Measurements from ENCODE around the gene TIFAB.

The TIFAB gene

DNA sequence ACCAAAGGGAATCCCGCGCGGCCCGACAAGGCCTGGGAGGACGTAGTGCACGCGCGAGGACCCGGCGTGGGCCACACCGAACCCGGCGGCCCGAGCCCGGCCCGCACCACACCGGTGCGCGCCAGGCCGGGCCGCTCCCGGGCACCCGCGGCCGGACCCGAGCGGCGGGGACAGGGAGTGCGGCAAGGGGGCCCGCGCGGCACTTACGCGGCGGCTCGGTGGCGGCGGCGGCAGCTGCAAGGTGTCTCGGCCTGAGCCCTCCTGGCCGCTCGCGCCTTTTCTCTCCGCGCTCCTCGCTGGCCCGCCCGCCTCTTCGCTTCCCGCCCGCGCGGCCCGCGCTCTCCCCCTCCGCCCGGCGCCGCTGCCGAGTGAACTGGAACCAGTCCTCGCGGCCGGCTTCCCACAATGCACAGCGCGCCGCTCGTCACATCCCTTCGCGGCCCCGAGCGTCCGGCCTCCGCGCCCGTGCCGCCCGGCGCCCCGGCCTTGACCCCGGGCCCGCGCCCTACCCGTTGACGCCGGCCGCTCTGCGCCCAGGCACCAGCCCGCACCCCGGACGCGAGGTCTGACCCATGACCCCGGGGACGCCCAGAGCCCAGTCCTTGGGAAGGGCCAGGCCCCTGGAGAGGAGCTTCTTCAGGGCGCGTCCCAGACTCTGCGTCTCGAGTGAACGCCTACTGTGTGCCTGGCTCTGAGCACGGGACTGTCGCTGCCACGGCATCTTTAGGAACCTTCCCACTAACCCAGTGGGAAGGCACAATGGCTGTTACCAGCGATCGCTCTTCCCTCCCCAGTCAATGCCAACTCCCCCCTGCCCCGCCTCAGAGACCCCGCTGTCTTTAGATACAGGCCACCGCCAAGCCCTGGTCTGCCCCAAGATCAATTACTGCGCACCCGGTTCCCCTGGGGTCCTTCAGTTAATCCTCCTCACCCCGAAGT is 53.0 kb downstream of the TIFAB start, which contains the start of gene MACROH2A1:
Gene MACROH2A1 (minus strand): TSS at position 377 of the 939 bp plus-strand sequence. CDS start 10,138 bp downstream, outside the sequence.
- H3K27me3 ChIP-seq (ENCODE audit: low read depth, low read length), result no peaks in the 10 kb centered on the region
- peak within 1 kb of the TSS; percentile 68 to 92 for H3K4me3 ChIP-seq (ENCODE audit: low read depth in 1 of 2, low read length in 2 of 2)
- H3K4me1 ChIP-seq (ENCODE audit: control insufficient read depth in 1 of 2, insufficient read depth in 2 of 2, low read length in 2 of 2), result peaks cover 11 to 46% of the 10 kb centered on the region in 2 donors
- peak within 1 kb of the TSS; percentile 81 for H3K27ac ChIP-seq (ENCODE audit: low read length)
- no peaks in the 10 kb centered on the region for H3K9me3 ChIP-seq (ENCODE audit: control insufficient read depth in 1 of 2, low read length in 2 of 2)
- no peaks in the 10 kb centered on the region for H3K36me3 ChIP-seq (ENCODE audit: control insufficient read depth in 1 of 2, insufficient read depth in 2 of 2, low read length in 2 of 2)

- Histone ChIP-seq H3K4me3 (ENCODE audit: low read depth in 1 of 2, low read length in 2 of 2) (peak overlapping the region; percentile 68 to 92), H3K9me3 (ENCODE audit: control insufficient read depth in 1 of 2, low read length in 2 of 2) (no peaks in the 10 kb centered on the region), H3K4me1 (ENCODE audit: control insufficient read depth in 1 of 2, insufficient read depth in 2 of 2, low read length in 2 of 2) (peaks cover 11 to 54% of the 10 kb centered on the region in 2 donors), H3K36me3 (ENCODE audit: control insufficient read depth in 1 of 2, insufficient read depth in 2 of 2, low read length in 2 of 2) (no peaks in the 10 kb centered on the region), H3K27ac (ENCODE audit: low read length) (peak overlapping the region; percentile 53), H3K27me3 (ENCODE audit: low read depth, low read length) (no peaks in the 10 kb centered on the region)
These were observed 53.8 kb downstream of the TIFAB start for GRCh38 chr5:135398160-135398854.
